Measurements from ENCODE around the gene OR1J2.
"Not testable (repeated sequence)": the region's sequence is repeated elsewhere in the genome, so short reads cannot be mapped to it uniquely, and the experiment has no call there.

The OR1J2 gene

GRCh38 chr9:122510502-122510901, at the start of gene OR1J2:
Gene OR1J2 (plus strand): TSS chr9:122510802. CDS start chr9:122510802, 0 bp downstream.
- no peak for DNase-seq

GRCh38 chr9:122463828-122464632, 46.6 kb upstream of the OR1J2 start:
- peak; percentile 10 for DNase-seq

GRCh38 chr9:122464633-122465567, 45.7 kb upstream of the OR1J2 start:
- peak; percentile 72 for DNase-seq

- DNase-seq = no peak
Observed at GRCh38 chr9:122466456-122466855, 44.1 kb upstream of the OR1J2 start.

GRCh38 chr9:122468735-122469134, 41.9 kb upstream of the OR1J2 start:
- DNase-seq = no peak

- no peak for DNase-seq
Observed at GRCh38 chr9:122474561-122474960, 36.0 kb upstream of the OR1J2 start.

- DNase-seq = no peak
Observed at GRCh38 chr9:122475717-122476116, 34.9 kb upstream of the OR1J2 start.

GRCh38 chr9:122477346-122477745, 33.3 kb upstream of the OR1J2 start:
- no peak for DNase-seq

GRCh38 chr9:122477826-122478225, 32.8 kb upstream of the OR1J2 start, which contains the start of gene OR1J1:
Gene OR1J1 (minus strand): TSS chr9:122477926. CDS start chr9:122477926, 0 bp downstream.
- DNase-seq = no peak

GRCh38 chr9:122479062-122479461, 31.5 kb upstream of the OR1J2 start:
- no peak for DNase-seq

GRCh38 chr9:122498883-122499288, 11.7 kb upstream of the OR1J2 start:
- DNase-seq = peak; percentile 17

GRCh38 chr9:122506964-122507363, 3.6 kb upstream of the OR1J2 start:
- no peak for DNase-seq

- DNase-seq = no peak
Observed at GRCh38 chr9:122518226-122518625, 7.6 kb downstream of the OR1J2 start.

GRCh38 chr9:122518841-122519240, 8.2 kb downstream of the OR1J2 start, which contains the start of gene OR1J4:
Gene OR1J4 (plus strand): TSS chr9:122519141. CDS start chr9:122519141, 0 bp downstream.
- DNase-seq = no peak

- no peak for DNase-seq
Observed at GRCh38 chr9:122519376-122519775, 8.8 kb downstream of the OR1J2 start.

GRCh38 chr9:122526602-122527001, 16.0 kb downstream of the OR1J2 start:
- DNase-seq = peak; percentile 4

- no peak for DNase-seq
Observed at GRCh38 chr9:122527193-122527592, 16.6 kb downstream of the OR1J2 start, which contains the start of gene OR1N1. Gene OR1N1 (minus strand): TSS chr9:122527293. CDS start chr9:122527293, 0 bp downstream.

- DNase-seq = not testable (repeated sequence)
Observed at GRCh38 chr9:122531157-122531556, 20.6 kb downstream of the OR1J2 start.

- DNase-seq = no peak
Observed at GRCh38 chr9:122536134-122536533, 25.5 kb downstream of the OR1J2 start.

- DNase-seq = not testable (repeated sequence)
Observed at GRCh38 chr9:122537066-122537465, 26.5 kb downstream of the OR1J2 start.

- DNase-seq = no peak
Observed at GRCh38 chr9:122538757-122539156, 28.2 kb downstream of the OR1J2 start.

- no peak for DNase-seq
Observed at GRCh38 chr9:122546196-122546595, 35.6 kb downstream of the OR1J2 start.

- DNase-seq = no peak
Observed at GRCh38 chr9:122551371-122551770, 40.8 kb downstream of the OR1J2 start.

Data from stimulated activated CD4-positive, alpha-beta T cell treated with anti-CD3 and anti-CD28 coated beads, Interleukin-4, amount 100 ng/mL, for 24 hours (primary cell).